HG03097 (cell line): ENCODE measurements around the gene ATP8A2.
"Not testable (repeated sequence)": the region's sequence is repeated elsewhere in the genome, so short reads cannot be mapped to it uniquely, and the experiment has no call there.

ENCODE experiments used
- ATAC-seq: cut with Tn5 transposase; IDR thresholded peaks from one replicate; pipeline ENCODE4 v1.9.1; 2021; ENCODE audit not compliant: unreplicated experiment, low FRiP score

The ATP8A2 gene

DNA sequence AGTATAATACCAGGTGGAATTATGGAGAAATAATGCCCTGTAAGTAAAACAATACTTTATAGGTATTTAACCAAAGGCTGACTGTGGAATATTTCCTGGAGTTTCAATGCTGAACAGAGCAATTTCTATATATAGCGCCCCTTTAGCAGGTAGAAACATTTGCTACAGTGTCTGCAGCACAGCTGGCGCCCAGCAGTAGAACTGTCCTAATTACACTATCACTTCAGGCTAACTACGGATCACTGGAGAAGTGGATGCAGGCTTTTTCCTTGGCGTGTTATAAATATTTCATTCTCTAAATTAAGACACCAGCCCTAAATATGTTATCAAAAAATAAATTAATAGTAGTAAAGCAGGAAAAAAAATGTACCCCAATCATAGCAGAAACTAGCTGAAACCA is 677.0 kb downstream of the ATP8A2 start:
- ATAC-seq = no peak

DNA sequence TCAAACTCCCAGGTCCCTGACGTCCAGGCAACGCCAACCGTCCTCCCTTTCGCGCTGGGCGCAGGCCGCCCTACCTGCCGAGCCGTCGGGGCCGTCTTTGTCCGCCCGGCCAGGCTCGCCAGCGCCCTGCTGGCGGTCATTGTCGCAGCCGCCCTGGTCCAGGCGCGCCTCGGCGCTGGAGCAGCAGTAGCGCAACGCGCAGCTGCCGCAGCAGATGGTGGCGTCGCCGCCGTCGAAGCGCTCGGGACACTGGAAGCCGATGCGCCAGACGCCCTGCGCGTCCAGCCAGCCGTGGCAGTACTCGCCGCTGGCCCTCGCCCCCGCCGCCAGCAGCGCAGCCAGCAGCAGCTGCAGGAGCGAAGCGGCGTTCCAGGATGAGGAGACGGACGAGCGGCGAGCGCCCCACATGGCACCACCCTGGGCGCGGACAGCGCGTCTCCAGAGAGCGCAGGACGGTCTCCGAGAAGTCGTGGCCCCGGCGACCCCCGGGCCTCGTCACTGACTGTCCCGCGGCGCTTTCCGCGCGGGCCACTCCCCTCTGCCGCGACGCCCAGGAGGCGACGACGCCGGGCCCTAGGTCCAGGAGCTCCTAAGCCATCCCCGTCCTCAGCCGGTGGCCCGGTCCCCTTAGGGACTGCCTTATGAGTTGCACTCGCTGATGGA is 678.9 kb downstream of the ATP8A2 start:
- ATAC-seq = no peak

- ATAC-seq = no peak
Observed at GRCh38 chr13:26051231-26051656, 679.5 kb downstream of the ATP8A2 start.

DNA sequence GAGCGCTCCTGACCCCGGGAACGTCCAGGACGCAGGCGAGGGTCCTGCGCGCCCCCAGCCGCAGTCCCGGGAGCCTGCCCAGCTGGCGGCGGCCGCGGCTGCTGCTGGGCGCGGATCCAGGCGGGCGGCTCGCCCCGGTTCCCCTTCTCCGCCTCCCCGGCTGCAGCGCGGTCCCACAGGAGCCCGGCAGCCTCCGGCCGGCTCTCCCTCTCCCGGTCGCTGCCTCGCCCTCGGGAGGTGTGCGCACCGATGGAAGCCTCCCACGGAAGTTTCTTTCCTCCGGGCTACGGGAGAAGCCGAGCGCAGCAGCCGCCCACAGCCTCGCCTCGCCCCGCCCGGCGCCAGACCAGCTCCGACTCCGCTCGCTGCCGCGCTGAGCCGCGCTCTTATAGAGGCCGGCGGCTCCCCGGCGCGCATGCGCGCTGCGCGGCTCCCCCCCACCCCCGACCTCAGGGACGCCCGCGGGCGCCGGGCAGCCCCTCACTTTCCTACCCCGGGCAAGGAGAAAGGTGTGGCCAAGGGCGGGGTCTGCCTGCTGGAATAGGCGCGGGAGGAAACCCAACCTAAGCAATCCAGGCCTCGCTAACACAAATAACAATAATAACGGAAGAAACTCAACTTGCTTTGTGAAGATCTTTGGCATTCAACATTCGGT is 680.0 kb downstream of the ATP8A2 start, which contains the start of gene SHISA2:
Gene SHISA2, minus strand, starts transcription at position 360 of the 655 bp plus-strand sequence. CDS start 1,041 bp downstream, outside the sequence.
- ATAC-seq = no peak

DNA sequence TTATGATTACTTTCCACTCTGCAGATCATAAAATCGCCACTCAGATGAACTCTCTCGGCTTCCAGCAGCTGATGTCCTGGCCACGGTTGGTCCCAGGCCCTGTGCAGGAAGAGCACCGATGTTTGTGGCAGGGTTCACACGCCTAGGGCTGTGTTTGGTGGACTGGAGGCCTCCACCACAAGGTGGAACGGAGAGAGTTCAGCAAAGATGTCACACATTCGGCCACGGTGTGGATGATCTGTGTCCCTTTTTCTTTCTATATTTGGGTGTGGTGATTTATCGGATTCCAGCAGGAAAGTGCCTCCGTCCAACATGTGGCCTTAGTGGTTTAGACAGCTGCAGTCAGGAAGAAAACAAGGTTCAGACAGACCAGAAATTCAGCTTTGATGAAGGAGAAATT is 680.6 kb downstream of the ATP8A2 start:
- ATAC-seq = no peak

DNA sequence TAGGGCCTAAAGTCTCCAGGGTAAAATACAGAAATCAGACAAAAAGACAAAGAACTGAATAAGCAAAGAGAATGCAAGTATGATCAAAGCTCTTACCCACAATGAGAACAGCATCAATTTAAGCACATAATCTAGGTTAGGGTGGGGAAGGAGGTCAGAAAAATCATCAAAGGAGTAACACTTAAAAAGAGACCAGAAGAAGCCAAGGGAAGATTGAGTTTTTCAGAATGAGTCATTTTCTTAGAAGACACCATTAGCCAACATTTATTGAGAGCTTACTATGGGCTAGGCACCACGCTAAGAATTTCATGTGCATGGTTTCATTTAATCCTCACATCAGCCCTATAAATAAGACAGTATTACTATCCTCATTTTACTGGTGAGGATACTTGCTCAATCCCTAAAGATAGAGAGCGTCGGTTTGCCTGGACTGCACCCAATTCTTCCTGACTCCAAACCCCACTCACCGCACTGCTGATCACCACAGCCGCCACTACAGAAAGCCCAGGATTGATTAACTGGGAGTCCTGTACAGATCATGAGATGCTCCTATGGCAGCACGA is 681.7 kb downstream of the ATP8A2 start:
- no peak for ATAC-seq

- no peak for ATAC-seq
Observed at GRCh38 chr13:26054896-26055295, 683.1 kb downstream of the ATP8A2 start.

DNA sequence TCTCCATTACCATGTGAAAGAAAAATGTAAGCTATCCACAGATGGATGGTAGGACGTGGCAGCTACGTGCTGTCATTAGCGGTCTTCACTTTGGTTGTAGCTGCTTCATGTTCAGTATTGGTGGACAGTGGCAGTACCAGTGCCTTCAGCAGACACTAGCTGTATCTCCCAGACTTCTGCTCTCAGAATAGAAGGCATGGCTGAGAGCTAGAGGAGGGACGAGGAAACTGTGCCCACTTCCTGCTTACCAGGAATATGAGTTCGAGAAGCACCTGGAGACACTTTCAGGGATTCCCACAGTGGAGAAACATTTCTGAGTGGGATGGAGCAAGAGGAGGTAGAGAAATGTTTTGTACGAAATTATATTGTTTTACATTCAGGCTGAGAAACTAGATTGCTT is 686.9 kb downstream of the ATP8A2 start:
- ATAC-seq = no peak

- no peak for ATAC-seq
Observed at GRCh38 chr13:26060357-26060756, 688.6 kb downstream of the ATP8A2 start.

DNA sequence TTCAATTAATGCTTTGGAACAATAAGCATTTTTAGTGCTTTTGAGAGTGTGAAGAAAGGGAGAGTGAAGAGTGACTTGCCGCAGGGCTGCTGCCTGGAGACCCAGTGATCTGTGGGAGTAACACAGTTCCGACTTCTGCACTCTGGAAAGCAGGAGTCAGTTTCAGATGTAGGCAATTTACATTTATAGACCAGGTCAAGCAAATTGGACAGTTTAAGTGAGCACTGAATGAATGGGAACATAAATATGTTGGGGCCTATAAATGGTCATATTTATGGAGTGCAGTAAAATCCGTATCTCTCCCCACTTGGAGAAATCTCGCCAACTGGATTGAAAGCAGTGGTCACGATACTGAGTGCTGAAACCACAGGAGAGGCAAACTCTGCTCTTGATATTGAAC is 689.5 kb downstream of the ATP8A2 start:
- no peak for ATAC-seq

DNA sequence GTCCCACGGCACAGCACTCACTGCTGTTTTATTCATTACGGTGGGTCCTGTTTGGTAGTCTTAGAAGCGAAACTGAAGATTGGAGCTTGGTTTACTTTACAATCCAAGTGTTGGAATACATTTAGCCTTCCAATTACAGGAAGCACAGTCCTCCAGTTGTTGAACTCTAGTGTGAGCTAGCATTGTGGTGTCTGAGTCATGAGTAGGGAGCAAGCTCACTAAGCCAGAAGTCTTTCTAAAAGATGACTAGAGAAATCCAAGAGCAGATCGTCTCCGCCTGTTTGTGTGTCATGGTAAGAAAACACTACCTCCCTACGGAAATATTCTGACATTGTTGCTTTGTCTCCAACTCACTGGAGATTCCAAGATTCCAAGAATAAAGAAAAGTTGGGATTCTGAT is 690.2 kb downstream of the ATP8A2 start:
- no peak for ATAC-seq

- no peak for ATAC-seq
Observed at GRCh38 chr13:26062853-26063444, 691.2 kb downstream of the ATP8A2 start.

DNA sequence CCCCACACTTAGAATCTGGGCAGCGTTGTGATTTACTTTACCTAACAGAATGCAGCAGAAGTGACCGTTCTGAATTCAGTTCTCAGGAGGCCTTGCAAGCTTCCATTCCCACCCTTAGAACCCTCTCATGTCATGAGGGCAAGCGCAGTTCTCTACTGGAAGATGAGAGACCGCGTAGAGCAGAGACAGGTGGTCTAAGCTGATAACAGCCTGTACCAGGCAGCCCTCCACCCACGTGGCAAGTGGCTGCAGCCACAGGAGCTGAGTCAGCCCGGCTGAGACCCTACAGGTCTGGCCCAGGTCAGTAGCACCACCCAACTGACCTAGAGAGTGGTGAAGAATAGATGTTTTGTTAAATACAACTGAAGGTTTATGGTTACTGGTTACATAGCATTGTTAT is 694.7 kb downstream of the ATP8A2 start:
- ATAC-seq = not testable (repeated sequence)

DNA sequence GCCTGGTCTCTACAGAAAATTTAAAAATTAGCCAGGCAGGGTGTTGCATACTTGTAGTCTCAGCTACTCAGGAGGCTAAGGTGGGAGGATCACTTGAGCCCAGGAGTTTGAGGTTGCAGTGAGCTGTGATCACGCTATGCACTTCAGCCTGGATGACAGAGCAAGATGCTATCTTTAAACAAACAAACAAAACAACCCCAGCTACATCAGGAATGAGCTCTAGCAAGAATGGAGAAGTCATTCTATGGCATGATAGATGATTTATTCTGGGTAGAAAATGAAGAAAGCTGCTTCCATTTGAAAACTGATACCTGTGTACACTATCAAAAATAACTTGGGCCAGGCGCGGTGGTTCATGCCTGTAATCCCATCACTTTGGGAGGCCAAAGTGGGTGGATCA is 695.8 kb downstream of the ATP8A2 start:
- no peak for ATAC-seq

DNA sequence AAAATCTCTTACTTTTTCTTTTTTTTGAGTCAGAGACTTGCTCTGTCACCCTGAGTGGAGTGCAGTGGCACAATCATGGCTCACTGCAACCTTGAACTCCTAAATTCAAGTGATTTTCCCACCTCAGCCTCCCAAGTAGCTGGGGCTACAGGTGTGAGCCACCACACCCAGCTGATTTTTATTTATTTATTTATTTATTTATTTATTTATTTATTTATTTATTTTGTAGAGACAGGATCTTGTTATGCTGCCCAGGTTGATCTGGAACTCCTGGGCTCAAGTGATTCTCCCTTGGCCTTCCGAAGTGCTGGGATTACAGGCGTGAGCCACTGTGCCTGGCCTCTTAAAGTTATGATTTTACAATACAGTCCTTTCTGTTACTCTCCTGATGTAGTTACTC is 696.6 kb downstream of the ATP8A2 start:
- not testable (repeated sequence) for ATAC-seq

DNA sequence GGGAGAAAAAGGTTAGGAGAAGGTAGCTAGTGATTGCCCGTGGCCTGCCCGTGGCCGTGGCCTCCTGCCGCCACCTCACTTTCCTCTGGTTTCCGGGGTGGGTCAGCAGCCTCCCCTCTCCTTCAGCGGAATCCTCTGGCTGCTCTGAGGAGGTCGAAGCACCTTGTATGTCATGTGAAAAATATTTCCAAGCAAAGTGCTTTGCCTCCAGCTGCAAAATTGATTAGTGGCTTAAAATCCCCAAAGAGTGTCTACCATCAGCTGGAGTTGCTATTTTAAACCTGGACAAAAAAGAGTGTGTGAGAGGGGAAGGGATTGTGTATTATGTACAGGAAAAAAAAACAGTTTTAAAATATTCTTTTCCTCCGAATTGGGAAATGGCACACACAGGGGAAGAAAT is 697.9 kb downstream of the ATP8A2 start:
- ATAC-seq = not testable (repeated sequence)

GRCh38 chr13:26071691-26072090 is 699.9 kb downstream of the ATP8A2 start:
- no peak for ATAC-seq

- ATAC-seq = not testable (repeated sequence)
Observed at GRCh38 chr13:26072335-26072734, 700.6 kb downstream of the ATP8A2 start.

- ATAC-seq = no peak
Observed at GRCh38 chr13:26074706-26075105, 702.9 kb downstream of the ATP8A2 start.
